GM13977 (cell line): ENCODE measurements around the gene CIITA.
"Not testable (repeated sequence)": the region's sequence is repeated elsewhere in the genome, so short reads cannot be mapped to it uniquely, and the experiment has no call there.

Experiments
- DNase-seq: peaks from one replicate; pipeline ENCODE4 v3.0.0; 2012; ENCODE audit warnings: low spot score
- CTCF ChIP-seq: IDR thresholded peaks from 2 replicates; pipeline ENCODE4 v1.5.1; 2012; ENCODE audit warnings: mild to moderate bottlenecking, control low read depth; ENCODE audit not compliant: insufficient read depth; ENCODE audit errors: extremely low read depth, missing control alignments
- in situ Hi-C: fragments of 300-500 bp; cut with MboI; formaldehyde crosslinking; loops from one replicate; pipeline ENCODE4 v1.12.0; 2022; ENCODE audit warnings: low sequenced_read_pairs, low pct_unique_long_range_greater_than_20kb, mixed read lengths, inconsistent platforms; ENCODE audit not compliant: unreplicated experiment

Gene CIITA

GRCh38 chr16:10876799-10877341 is at the start of gene CIITA:
Gene CIITA (plus strand): TSS chr16:10877202. CDS start chr16:10877331, 129 bp downstream.
- in situ Hi-C loops: no loop called here
- TF ChIP-seq CTCF: no peak

GRCh38 chr16:10827691-10828341 is 49.2 kb upstream of the CIITA start:
- in situ Hi-C loops: no loop called here
- no peak for DNase-seq
- no peak for TF ChIP-seq CTCF

More at GRCh38 chr16:10876799-10877341, at the start of gene CIITA:
- DNase-seq: peak; percentile 88

GRCh38 chr16:10828851-10829366 is 48.1 kb upstream of the CIITA start:
- no peak for DNase-seq
- in situ Hi-C loops: no loop called here
- no peak for TF ChIP-seq CTCF

- DNase-seq, in situ Hi-C loops: not testable (repeated sequence)
These were observed 47.5 kb upstream of the CIITA start for GRCh38 chr16:10829390-10830098.

- DNase-seq, in situ Hi-C loops: not testable (repeated sequence)
These were observed 46.8 kb upstream of the CIITA start for GRCh38 chr16:10830240-10830639.

- no peak for DNase-seq
- TF ChIP-seq CTCF: no peak
- in situ Hi-C loops: no loop called here
These were observed 44.8 kb upstream of the CIITA start for GRCh38 chr16:10831894-10832886.

GRCh38 chr16:10833271-10833670 is 43.7 kb upstream of the CIITA start:
- TF ChIP-seq CTCF: peak; percentile 3
- in situ Hi-C loops: no loop called here

More at GRCh38 chr16:10833271-10833670, 43.7 kb upstream of the CIITA start:
- DNase-seq: no peak
